Measurements from ENCODE around the gene GLIS1.

DNA sequence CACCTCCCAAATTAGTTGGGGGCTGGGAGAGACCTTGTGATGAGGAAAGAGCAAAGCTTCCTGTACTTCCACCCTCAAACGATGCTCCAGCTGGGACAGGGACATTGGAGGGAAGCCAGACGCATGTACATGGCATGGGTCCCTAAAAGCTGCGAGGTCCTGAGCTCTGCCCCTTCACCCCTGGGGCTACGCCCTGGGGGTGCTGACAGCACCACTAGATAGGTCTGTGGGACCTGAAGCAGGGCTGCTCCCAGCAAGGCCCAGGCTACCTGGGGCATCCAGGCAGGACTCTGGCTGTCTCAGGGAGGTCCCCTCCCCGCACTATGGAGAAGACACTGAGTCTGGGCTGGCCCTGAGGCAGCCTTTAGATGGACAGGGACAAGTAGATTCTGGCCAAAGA lies 196.4 kb downstream of the GLIS1 start:
- TF ChIP-seq, protein P1, sequence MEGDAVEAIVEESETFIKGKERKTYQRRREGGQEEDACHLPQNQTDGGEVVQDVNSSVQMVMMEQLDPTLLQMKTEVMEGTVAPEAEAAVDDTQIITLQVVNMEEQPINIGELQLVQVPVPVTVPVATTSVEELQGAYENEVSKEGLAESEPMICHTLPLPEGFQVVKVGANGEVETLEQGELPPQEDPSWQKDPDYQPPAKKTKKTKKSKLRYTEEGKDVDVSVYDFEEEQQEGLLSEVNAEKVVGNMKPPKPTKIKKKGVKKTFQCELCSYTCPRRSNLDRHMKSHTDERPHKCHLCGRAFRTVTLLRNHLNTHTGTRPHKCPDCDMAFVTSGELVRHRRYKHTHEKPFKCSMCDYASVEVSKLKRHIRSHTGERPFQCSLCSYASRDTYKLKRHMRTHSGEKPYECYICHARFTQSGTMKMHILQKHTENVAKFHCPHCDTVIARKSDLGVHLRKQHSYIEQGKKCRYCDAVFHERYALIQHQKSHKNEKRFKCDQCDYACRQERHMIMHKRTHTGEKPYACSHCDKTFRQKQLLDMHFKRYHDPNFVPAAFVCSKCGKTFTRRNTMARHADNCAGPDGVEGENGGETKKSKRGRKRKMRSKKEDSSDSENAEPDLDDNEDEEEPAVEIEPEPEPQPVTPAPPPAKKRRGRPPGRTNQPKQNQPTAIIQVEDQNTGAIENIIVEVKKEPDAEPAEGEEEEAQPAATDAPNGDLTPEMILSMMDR (IDR thresholded peaks at IDR 0.05; ENCODE audit: low read length), result no peak
- TF ChIP-seq EZH2 (optimal IDR thresholded peaks at IDR 0.05; ENCODE audit: low read depth, low read length) (no peak), EZH2phosphoT487 (IDR thresholded peaks at IDR 0.05; ENCODE audit: low read length) (no peak)
